Effector memory CD4-positive, alpha-beta T cell (primary cell): ENCODE results near the gene TMEM131L.
"Not testable (repeated sequence)": the region's sequence is repeated elsewhere in the genome, so short reads cannot be mapped to it uniquely, and the experiment has no call there.

Experiments used
- DNase-seq, 3 donors: peaks; one replicate each; pipeline ENCODE4 v3.0.0-alpha.2; 2020
- H3K27ac ChIP-seq: 2 replicates; pipeline ENCODE4 v1.7.0; 2013; ENCODE audit warnings: mild to moderate bottlenecking, low read length, moderate library complexity; ENCODE audit not compliant: insufficient read depth, poor library complexity, severe bottlenecking
- H3K27me3 ChIP-seq: replicated peaks from 2 replicates; pipeline ENCODE4 v1.7.0; 2013; ENCODE audit warnings: mild to moderate bottlenecking, low read length; ENCODE audit not compliant: insufficient read depth, control insufficient read depth, poor library complexity, severe bottlenecking
- H3K36me3 ChIP-seq: 2 replicates; pipeline ENCODE4 v1.7.0; 2013; ENCODE audit warnings: mild to moderate bottlenecking, low read length, moderate library complexity; ENCODE audit not compliant: control insufficient read depth, insufficient read depth
- H3K4me1 ChIP-seq: 2 replicates; pipeline ENCODE4 v1.7.0; 2013; ENCODE audit warnings: low read length, mild to moderate bottlenecking; ENCODE audit not compliant: control insufficient read depth, insufficient read depth, poor library complexity, severe bottlenecking
- H3K4me3 ChIP-seq: 2 replicates; pipeline ENCODE4 v1.7.0; 2013; ENCODE audit warnings: low read length, low read depth, mild to moderate bottlenecking; ENCODE audit not compliant: insufficient read depth, poor library complexity, severe bottlenecking
- H3K9me3 ChIP-seq: 2 replicates; pipeline ENCODE4 v1.7.0; 2013; ENCODE audit warnings: mild to moderate bottlenecking, low read length, moderate library complexity; ENCODE audit not compliant: control insufficient read depth

TMEM131L gene

DNA sequence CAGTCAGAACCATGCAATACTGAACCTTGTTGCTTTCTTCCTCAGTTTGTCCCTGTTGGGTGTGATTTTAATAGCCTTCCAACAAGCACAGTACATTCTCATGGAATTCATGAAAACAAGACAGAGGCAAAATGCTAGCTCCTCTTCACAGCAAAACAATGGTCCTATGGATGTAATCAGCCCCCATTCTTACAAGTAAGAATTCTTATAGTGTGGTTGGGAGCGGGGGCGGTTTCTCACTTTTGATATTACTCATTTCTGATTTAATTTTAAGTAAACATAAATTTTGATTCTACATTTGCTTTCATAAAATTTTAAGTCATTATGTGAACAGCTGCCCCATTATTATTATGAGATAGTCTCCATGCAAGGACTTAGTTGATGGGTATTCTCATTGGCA, 137.1 kb downstream of the TMEM131L start:
- Histone ChIP-seq H3K4me3 (no peak overlapping the region), H3K36me3 (peaks cover 86% of the 10 kb centered on the region), H3K9me3 (no peaks in the 10 kb centered on the region), H3K4me1 (no peaks in the 10 kb centered on the region), H3K27ac (no peak overlapping the region), H3K27me3 (no peaks in the 10 kb centered on the region)
- DNase-seq, result no peak

DNA sequence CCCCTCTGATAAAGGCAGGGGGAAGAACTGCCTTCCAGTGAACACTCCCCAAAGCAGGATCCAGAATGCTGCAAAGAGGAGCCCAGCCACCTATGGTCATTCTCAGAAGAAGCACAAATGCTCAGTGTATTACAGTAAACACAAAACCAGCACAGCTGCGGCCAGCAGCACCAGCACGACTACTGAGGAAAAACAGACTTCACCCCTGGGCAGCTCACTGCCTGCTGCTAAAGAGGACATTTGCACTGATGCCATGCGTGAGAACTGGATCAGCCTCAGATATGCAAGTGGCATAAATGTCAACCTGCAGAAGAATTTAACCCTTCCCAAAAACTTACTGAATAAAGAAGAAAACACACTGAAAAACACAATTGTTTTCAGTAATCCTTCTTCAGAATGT, 137.7 kb downstream of the TMEM131L start:
- Histone ChIP-seq H3K9me3 (no peaks in the 10 kb centered on the region), H3K27me3 (no peaks in the 10 kb centered on the region), H3K4me1 (no peaks in the 10 kb centered on the region), H3K27ac (no peak overlapping the region), H3K4me3 (no peak overlapping the region), H3K36me3 (peaks cover 82% of the 10 kb centered on the region)
- no peak for DNase-seq

DNA sequence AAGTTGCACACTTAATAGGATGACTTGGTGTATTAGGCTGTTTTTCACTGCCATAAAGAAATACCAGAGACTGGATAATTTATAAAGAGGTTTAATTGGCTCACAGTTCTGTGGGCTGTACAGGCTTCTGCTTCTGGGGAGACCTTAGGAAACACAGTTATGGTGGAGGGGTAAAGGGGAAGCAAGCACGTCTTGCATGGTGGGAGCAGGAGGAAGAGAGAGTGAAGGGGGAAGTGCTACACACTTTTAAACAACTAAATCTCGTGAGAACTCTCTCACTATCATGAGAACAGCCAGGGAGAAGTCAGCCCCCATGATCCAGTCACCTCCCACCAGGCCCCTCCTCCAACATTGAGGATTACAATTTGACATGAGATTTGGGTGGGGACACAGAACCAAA, 142.9 kb downstream of the TMEM131L start:
- H3K4me1 ChIP-seq, H3K4me3 ChIP-seq, H3K27ac ChIP-seq, H3K9me3 ChIP-seq, H3K27me3 ChIP-seq, DNase-seq: not testable (repeated sequence)
- H3K36me3 ChIP-seq, result peaks cover 68% of the 10 kb centered on the region

DNA sequence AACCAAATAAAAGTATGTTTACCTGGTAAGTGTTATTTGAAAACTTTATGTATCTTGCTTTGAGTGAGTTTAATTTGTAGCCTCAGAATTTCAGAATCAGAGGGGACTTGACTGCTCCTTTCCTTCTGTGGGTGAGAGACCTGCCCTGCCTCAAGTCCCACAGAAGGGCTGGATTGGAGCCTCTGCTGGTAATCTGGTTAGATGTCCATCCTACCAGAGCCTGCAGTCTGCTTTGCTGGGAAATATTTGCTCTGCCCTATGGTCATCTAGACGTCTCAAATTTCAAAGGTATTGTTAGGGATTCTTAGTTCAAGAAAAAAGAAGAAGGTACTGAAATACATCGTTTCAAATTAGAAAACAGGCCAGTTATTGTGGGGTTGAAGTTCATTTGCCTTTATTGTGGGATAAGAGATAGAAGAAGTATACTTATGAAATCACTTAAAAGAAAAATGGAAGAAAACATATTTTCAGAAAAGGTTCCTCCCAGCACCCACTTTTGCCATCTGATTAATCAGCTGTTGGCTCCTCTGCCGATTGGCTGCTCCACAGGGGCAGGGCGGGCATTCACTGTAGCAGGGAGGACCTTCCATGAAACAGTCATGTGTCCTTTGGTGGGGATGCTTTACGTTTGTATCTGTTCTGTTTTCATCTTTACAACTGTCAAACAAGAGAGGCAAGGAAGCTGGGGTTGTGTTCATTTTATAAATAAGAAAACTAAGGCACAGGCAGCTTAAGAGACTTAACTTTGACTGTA, 144.6 kb downstream of the TMEM131L start:
- Histone ChIP-seq H3K4me1 (peaks cover 8% of the 10 kb centered on the region), H3K4me3 (no peak overlapping the region), H3K27me3 (no peaks in the 10 kb centered on the region), H3K27ac (no peak overlapping the region), H3K36me3 (peaks cover 65% of the 10 kb centered on the region), H3K9me3 (no peaks in the 10 kb centered on the region)
- DNase-seq, result no peak

DNA sequence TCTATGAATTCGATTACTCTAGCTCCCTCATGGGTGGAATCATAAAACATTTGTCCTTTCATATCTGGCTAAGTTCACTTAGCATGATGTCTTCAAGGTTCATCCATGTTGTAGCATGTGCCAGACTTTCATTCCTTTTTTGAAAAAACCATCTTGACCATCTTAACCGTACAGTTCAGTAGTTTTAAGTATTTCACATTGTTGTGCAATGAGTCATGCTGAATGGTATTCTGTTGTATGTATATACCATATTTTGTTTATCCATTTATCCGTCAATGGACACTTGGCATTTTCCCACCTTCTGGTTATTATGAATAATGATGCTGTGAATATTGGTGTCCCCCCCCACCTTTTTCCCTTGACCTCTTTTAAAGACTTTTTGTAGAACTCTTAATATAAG, 145.5 kb downstream of the TMEM131L start:
- Histone ChIP-seq H3K36me3 (peaks cover 64% of the 10 kb centered on the region), H3K4me3 (no peak overlapping the region), H3K27ac (no peak overlapping the region), H3K4me1 (peaks cover 13% of the 10 kb centered on the region), H3K27me3 (no peaks in the 10 kb centered on the region), H3K9me3 (no peaks in the 10 kb centered on the region)
- DNase-seq, result no peak

DNA sequence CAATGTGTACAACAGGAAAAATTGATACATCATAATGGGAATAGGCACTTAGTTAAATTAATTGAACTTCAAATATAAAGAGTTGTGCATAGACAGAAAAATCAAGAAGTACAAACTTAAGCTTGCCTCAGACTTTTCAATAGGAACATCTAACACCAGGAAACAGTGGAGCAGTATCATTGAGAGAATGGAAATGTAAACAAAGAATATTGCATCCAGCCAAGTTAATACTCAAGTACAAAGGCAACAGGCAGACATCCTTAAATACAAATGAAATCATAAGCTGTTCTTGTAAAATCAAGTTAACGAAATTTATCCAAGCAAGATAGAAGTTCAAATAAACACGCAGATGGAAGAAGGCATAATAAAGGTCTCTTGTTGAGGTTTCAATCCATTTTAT, 146.7 kb downstream of the TMEM131L start:
- no peaks in the 10 kb centered on the region for H3K9me3 ChIP-seq
- H3K27me3 ChIP-seq, result no peaks in the 10 kb centered on the region
- H3K27ac ChIP-seq, result no peak overlapping the region
- H3K36me3 ChIP-seq, result peaks cover 62% of the 10 kb centered on the region
- no peak overlapping the region for H3K4me3 ChIP-seq
- no peak for DNase-seq
- H3K4me1 ChIP-seq, result peaks cover 13% of the 10 kb centered on the region

DNA sequence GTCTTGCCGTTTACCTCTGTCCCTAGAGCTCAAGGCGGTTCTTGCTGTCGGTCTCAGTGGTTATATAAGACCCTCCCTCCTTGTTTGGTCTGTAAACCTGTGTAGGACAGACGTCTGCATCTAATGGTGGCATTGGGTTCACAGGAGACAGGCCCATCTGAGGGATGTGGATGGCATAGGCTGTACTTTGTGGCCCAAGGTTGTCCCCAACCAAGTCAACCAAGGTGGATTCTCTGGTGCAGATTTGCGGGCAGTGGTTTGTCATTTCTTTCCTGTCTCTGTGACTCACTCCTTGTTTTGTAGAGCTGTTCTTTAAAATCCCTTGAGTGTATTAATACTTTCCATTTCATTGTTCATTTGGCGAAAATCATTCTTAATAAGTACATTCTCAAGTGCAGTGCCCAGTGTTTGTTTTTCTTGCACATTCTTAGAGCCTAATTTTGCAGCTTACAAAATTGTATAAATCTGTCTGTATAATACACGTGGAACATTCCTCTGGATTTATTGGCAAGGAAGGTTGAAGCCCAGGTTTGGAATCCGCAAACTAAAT, 149.9 kb downstream of the TMEM131L start:
- H3K27me3 ChIP-seq, result no peaks in the 10 kb centered on the region
- no peak for DNase-seq
- H3K9me3 ChIP-seq, result no peaks in the 10 kb centered on the region
- peaks cover 80% of the 10 kb centered on the region for H3K36me3 ChIP-seq
- H3K4me1 ChIP-seq, result peaks cover 13% of the 10 kb centered on the region
- no peak overlapping the region for H3K27ac ChIP-seq
- H3K4me3 ChIP-seq, result no peak overlapping the region

DNA sequence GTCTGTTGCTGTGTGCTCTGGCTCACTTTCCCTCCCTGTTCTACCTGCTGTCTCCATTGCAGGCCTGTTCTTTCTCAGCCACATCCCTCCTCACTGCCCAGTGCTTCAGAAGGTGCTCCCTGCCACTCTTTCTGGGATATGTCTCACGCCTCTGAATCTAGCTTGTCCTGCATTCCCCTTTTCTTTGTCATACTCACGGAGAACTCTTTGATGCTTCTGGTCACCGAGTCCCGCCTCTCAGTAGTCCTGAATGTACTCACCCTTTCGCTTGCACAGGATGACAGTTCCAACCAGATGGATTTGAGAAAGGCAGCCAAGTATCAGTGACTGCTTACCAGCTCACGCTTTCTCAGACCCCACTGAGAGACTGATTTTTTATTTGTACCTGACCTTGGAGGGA, 152.7 kb downstream of the TMEM131L start:
- Histone ChIP-seq H3K36me3 (peaks cover 83% of the 10 kb centered on the region), H3K9me3 (no peaks in the 10 kb centered on the region), H3K27me3 (no peaks in the 10 kb centered on the region), H3K4me1 (peaks cover 13% of the 10 kb centered on the region), H3K4me3 (no peak overlapping the region), H3K27ac (no peak overlapping the region)
- DNase-seq, result no peak

DNA sequence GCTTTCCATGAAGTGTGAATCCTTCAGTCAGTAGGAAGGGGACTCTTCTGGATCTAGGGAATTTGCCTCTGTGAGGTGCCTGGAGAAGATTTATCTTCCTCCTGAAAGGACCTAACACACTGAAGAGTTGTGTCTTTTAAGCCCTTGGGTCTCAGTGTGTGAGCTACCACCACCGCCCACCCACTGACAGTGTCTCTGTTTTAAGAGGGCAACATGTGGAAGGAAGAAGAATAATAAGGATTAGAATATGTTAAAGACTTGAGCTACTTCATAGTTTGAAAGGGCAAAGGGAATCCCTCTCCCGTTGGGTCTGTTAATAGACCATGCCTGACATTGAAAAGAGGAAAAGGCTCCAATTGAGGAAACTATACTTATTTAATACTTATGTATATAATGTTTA, 153.7 kb downstream of the TMEM131L start:
- Histone ChIP-seq H3K27me3 (no peaks in the 10 kb centered on the region), H3K27ac (no peak overlapping the region), H3K4me3 (no peak overlapping the region), H3K36me3 (peaks cover 84% of the 10 kb centered on the region), H3K4me1 (peaks cover 13% of the 10 kb centered on the region), H3K9me3 (no peaks in the 10 kb centered on the region)
- no peak for DNase-seq

DNA sequence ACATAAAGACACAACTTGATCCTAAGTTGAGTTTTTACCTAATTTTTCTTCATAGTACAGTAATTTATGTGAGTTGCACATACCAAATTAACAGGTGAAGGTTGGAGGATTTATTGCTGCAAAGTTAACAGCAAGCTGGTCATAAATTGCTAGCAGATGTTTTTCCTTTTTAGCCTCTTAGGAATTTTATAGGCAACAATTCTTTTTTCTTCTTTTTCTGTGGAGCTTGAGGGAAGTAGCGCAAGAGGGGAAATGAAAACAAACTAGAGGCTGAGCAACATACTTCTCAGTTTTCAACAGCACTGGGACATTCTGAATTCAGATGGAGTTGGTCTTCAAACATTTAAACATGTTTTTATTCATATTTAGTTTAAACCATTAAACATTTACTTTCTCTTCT, 154.2 kb downstream of the TMEM131L start:
- H3K27ac ChIP-seq, result no peak overlapping the region
- no peak overlapping the region for H3K4me3 ChIP-seq
- DNase-seq, result no peak
- H3K27me3 ChIP-seq, result no peaks in the 10 kb centered on the region
- H3K36me3 ChIP-seq, result peaks cover 84% of the 10 kb centered on the region
- H3K9me3 ChIP-seq, result no peaks in the 10 kb centered on the region
- peaks cover 9% of the 10 kb centered on the region for H3K4me1 ChIP-seq
